Fibroblast of skin of left quadriceps (primary cell): ENCODE measurements around the gene CPZ.

Source experiments
- DNase-seq, 2 experiments: peaks; one replicate each; pipeline ENCODE4 v3.0.0-alpha.2; 2013; ENCODE audit warnings: low read depth in 2 of 2

The CPZ gene

GRCh38 chr4:8639021-8639420, 46.5 kb downstream of the CPZ start:
- no peak for DNase-seq

GRCh38 chr4:8639777-8640720, 47.5 kb downstream of the CPZ start:
- DNase-seq, result no peak

DNA sequence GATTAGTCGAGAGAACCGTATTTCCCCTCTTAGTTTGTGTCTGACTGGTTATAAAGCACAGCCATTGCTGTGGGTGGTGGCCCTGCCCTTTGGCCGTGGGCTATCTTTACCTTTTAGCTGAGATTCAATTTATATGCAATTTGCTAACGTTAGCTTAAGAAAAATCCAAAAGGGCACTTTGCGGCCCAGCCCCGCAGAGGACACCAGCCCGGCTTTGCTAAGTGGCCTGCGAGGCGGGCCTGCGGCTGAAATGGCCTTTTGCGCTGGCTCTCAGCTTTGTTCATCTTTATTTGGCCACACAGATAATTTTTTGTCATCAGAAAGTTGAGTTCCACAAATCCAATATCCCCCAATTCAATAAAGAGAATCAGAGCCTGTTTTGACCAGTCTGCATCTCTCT, 48.3 kb downstream of the CPZ start:
- DNase-seq, result no peak

- DNase-seq, result no peak
Observed at GRCh38 chr4:8641256-8641655, 48.7 kb downstream of the CPZ start.

DNA sequence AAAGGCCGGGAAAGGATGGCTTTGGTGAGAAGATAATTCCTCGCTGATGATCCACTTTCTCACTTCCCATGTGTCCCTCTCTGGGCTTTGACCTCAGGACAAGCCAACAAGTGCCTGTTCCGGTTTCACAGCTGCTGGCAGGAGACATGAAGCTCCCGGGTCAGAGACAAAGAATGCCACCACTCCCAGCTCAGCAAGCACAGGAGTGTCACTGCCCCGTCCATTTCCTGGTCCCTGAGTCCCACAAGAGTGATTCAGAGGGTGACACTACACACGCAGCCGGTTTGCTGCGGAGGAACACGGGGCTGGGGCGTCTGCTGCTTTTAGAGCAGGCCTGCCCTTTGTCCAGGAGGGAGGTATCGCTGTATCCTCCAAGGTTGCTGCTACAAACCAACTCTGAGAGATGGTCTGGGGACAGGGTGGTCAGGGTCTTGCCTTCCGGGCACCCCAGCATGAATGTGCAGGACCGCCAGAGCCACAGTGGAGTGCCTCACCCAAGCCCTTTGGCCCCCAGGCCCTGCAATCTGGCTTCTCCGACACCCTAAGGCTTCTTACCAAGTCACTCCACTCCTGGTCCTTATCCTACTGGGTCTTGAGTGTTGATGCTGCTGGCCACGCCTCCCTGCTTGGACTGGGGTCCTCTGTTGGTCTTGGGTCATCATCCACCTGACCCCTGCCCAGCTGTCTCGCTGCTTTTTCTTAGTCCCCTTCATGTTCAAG, 49.5 kb downstream of the CPZ start:
- DNase-seq, result no peak

- no peak for DNase-seq
Observed at GRCh38 chr4:8642651-8643321, 50.2 kb downstream of the CPZ start.

DNA sequence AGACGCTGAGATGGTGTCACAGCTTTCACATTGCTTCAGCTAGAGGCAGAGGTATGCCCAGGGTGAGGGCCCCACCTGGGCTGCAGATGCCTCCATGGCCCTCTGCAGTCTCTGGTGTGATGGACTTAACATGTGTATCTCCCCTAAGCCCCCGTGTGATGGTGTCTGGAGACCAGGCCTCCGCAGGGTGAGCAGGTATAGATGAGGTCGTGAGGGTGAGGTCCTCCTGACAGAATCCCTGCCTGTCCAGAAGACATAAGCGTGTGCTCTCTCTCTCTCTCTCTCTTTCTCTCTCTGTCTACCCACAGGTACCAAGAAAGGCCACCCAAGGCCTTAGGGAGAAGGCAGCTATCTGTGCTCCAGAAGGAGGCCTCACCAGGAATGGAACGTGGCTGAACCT, 50.9 kb downstream of the CPZ start:
- no peak for DNase-seq

- no peak for DNase-seq
Observed at GRCh38 chr4:8643986-8644385, 51.4 kb downstream of the CPZ start.

DNA sequence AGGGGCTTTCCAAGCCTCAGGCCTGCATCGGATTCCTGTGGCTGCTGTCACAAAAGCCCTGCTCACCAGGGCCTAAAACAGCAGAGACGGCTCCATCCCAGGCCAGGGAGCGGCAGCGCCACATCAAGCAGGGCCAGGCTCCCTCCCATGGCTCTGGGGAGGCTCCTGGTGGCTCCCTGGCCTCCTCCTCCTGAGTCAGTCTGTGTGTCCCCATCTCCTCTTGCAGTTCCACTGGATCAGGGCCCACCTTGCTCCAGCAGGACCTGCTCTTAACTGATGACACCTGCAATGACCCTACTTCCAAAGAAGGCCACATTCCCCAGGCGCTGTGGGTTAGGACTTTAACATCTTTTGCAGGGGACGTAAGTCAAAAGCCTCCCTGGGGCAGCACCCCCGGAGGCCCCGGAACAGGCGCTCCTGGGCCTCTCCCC, 51.9 kb downstream of the CPZ start:
- no peak for DNase-seq

- DNase-seq, result no peak
Observed at GRCh38 chr4:8644966-8645752, 52.6 kb downstream of the CPZ start.

GRCh38 chr4:8645753-8646124, 53.2 kb downstream of the CPZ start:
- DNase-seq, result no peak

GRCh38 chr4:8646296-8647093, 53.9 kb downstream of the CPZ start:
- DNase-seq, result no peak

DNA sequence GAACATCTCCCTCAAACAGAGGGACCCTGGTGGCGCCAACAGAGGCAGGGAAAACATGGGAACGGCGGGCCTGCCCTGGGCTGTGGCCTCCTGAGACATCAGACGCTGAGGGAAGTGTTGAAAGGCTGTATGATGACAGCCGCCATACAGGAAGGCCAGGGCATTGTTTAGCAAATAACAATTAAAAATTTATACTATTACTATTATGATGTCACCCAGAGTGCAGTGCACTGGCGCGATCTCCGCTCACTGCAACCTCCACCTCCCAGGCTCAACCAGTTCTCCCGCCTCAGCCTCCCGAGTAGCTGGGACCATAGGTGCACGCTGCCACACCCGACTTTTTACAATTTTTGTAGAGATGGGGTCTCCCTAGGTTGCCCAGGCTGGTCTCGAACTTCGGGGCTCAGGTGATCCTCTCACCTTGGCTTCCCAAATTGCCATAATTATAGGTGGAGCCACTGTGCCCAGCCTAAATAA, 54.6 kb downstream of the CPZ start:
- no peak for DNase-seq

DNA sequence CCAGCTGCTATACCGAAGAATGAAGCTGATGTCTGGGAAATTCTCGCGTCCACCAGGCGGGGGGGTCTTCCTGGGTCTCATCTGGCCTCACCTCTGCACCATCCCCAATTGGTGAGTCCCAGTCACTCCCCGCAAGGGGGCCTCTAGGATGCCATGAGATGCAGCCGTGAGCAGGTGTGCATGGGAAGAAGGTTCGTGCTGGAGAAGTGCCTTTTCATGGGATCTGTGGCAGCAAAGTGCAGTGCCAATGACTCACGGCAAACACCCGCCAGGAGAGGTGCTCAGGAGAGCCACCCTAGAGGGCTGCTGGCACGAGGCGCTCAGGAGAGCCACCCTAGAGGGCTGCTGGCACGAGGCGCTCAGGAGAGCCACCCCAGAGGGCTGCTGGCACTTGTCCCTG, 55.1 kb downstream of the CPZ start:
- DNase-seq, result no peak

DNA sequence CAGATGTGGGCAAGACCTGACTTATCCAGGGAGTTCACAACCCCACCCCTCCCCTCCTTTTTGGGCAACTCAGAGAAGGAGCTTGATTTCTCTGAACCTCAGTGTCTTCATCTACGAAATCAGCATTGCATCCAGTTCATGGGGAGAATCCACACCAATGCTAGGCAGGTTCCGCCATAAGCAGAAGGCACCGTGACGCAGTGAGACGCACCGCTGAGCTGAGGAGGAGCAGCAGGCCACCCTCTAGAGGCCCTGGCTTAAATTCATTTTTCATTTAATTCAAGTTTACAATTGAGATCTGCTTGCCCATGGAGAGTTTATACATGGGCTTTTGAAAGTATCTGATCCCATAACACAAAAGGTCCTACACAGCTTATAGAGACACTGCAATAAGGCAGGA, 55.7 kb downstream of the CPZ start:
- no peak for DNase-seq

DNA sequence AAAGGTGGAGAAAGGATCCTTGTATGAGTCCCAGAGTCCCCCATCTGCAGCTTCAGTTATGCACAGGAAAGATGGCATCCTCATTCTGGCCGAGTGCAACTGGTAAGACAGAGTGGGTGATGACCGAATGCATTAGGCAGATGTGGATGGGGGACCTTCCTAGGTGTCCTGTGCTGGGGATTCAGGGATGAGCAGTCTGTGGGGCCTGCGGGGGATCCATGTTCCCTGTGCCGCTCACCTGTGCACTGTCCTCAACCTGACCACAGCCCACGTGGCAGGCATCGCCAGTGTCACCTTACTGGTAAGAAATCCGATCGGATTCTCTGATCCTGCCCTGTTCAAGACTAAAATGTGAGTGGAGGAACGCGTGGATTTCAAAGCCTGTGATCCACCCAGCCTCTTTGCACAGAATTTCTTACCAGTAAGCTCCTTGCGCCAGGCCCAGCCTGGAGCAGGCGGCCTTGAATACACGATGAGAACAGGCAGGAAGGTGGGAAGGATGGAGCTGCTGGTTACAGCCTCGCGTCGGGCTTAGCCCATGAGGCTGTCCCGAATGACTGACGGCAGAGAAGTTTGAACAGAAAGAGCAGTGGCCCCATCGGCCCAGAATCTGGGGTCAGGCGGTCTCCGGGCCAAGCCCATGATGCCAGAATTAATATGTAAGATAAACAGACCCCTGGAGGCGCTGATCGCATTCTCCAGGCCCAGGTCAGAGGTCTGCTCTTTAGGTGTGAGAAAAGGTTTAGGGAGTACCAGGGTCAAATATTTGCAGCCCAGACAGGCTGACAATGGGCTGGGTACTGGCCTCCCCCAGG, 56.5 kb downstream of the CPZ start:
- DNase-seq, result no peak

DNA sequence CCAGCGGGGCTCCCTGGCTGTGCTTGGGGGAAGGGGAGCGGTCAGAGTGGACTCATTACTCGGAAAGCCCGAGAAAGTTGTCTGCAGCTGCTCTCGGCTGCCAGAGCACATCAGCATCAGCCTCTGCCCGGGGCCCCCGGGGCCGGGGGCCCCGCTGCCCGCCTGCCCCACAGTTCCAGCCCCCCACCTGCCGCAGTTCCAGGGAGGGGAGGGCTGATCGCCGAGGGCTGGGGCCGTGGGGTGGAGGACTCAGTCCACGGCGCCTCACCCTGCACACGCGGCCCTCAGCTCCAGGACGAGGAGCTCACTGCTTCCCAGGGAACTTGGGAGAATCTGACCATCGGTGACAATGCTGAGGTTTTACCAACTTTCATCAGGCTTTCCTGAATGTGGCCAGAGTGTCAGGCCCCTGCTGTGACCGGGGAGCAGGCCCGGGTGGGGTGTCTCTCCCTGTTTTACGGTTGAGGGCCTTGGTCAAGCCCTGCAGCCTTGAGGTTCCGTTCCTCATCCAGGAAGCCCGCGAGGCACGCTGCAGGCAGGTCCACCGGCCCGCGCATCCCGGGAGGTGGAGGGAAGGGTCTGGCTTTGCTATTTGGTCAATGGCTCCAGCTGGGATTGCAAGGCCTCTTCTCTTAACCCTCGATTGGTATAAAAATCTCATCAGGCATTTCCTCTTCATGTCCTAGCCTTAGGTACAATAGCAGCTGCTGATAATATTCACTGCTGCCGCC, 57.2 kb downstream of the CPZ start:
- no peak for DNase-seq

GRCh38 chr4:8651661-8652180, 59.2 kb downstream of the CPZ start:
- no peak for DNase-seq
